Amygdala (tissue), 56 donors: ENCODE results near the gene VILL.

ENCODE experiments used
- DNase-seq, 56 donors: peaks; one replicate each; lab custom pipeline; 2025; lab: John Stamatoyannopoulos, UW

Gene VILL

GRCh38 chr3:37990527-37990926, at the start of gene VILL:
VILL (plus strand) TSS chr3:37990786; CDS start chr3:37993673, 2,887 bp downstream.
- DNase-seq = no peak

- DNase-seq = no peak
Observed at GRCh38 chr3:37941608-37942508, 48.7 kb upstream of the VILL start.

- DNase-seq = no peak
Observed at GRCh38 chr3:37942646-37943045, 47.9 kb upstream of the VILL start.

GRCh38 chr3:37943126-37943525, 47.5 kb upstream of the VILL start:
- DNase-seq = no peak

- DNase-seq = no peak
Observed at GRCh38 chr3:37943631-37944314, 46.8 kb upstream of the VILL start.

- no peak for DNase-seq
Observed at GRCh38 chr3:37944391-37944842, 46.2 kb upstream of the VILL start.

GRCh38 chr3:37945156-37945806, 45.3 kb upstream of the VILL start:
- no peak for DNase-seq

- DNase-seq = no peak
Observed at GRCh38 chr3:37945807-37946530, 44.6 kb upstream of the VILL start.

GRCh38 chr3:37946531-37946889, 44.1 kb upstream of the VILL start:
- no peak for DNase-seq

GRCh38 chr3:37949866-37950265, 40.7 kb upstream of the VILL start:
- DNase-seq = no peak

GRCh38 chr3:37952564-37952963, 38.0 kb upstream of the VILL start:
- no peak for DNase-seq

- no peak for DNase-seq
Observed at GRCh38 chr3:37953226-37953625, 37.4 kb upstream of the VILL start.

GRCh38 chr3:37953707-37954394, 36.7 kb upstream of the VILL start:
- DNase-seq = no peak

GRCh38 chr3:37954881-37955280, 35.7 kb upstream of the VILL start:
- DNase-seq = no peak

- no peak for DNase-seq
Observed at GRCh38 chr3:37955918-37956707, 34.5 kb upstream of the VILL start.

GRCh38 chr3:37956723-37957538, 33.7 kb upstream of the VILL start:
- DNase-seq = no peak

GRCh38 chr3:37957539-37957936, 33.0 kb upstream of the VILL start:
- DNase-seq = no peak
